ENCODE results near the gene PPARA.

PPARA gene

GRCh38 chr22:46273432-46274148, 123.3 kb downstream of the PPARA start:
- H3K27ac ChIP-seq (ENCODE audit: low read length), result no peak overlapping the region
- H3K4me1 ChIP-seq (ENCODE audit: control insufficient read depth, insufficient read depth, low read length), result no peaks in the 10 kb centered on the region
- no peaks in the 10 kb centered on the region for H3K27me3 ChIP-seq (ENCODE audit: control insufficient read depth, insufficient read depth, low read length)
- WGBS (ENCODE audit: insufficient coverage, insufficient read length), result no CpG with 5 or more reads among the region's 12 CpGs
- DNase-seq (ENCODE audit: low read depth, low spot score), result no peak
- H3K9me3 ChIP-seq (ENCODE audit: control insufficient read depth, insufficient read depth, low read length), result no peaks in the 10 kb centered on the region
- peaks cover 6% of the 10 kb centered on the region; the same call in 1 of the 2 replicates for H3K36me3 ChIP-seq (ENCODE audit: control insufficient read depth, insufficient read depth, low read length)
- no peak overlapping the region for H3K4me3 ChIP-seq (ENCODE audit: low read length)

GRCh38 chr22:46274381-46274780, 124.1 kb downstream of the PPARA start:
- Histone ChIP-seq H3K27ac (ENCODE audit: low read length) (no peak overlapping the region), H3K27me3 (ENCODE audit: control insufficient read depth, insufficient read depth, low read length) (no peaks in the 10 kb centered on the region), H3K4me3 (ENCODE audit: low read length) (no peak overlapping the region), H3K36me3 (ENCODE audit: control insufficient read depth, insufficient read depth, low read length) (peaks cover 14% of the 10 kb centered on the region; the same call in 1 of the 2 replicates), H3K9me3 (ENCODE audit: control insufficient read depth, insufficient read depth, low read length) (no peaks in the 10 kb centered on the region), H3K4me1 (ENCODE audit: control insufficient read depth, insufficient read depth, low read length) (no peaks in the 10 kb centered on the region)
- no peak for DNase-seq (ENCODE audit: low read depth, low spot score)
- no CpG with 5 or more reads among the region's 8 CpGs for WGBS (ENCODE audit: insufficient coverage, insufficient read length)

- no peak overlapping the region for H3K4me3 ChIP-seq (ENCODE audit: low read length)
- H3K9me3 ChIP-seq (ENCODE audit: control insufficient read depth, insufficient read depth, low read length), result no peaks in the 10 kb centered on the region
- peaks cover 16% of the 10 kb centered on the region; the same call in 1 of the 2 replicates for H3K36me3 ChIP-seq (ENCODE audit: control insufficient read depth, insufficient read depth, low read length)
- no peaks in the 10 kb centered on the region for H3K27me3 ChIP-seq (ENCODE audit: control insufficient read depth, insufficient read depth, low read length)
- no peak overlapping the region for H3K27ac ChIP-seq (ENCODE audit: low read length)
- no CpG with 5 or more reads among the region's 3 CpGs for WGBS (ENCODE audit: insufficient coverage, insufficient read length)
- H3K4me1 ChIP-seq (ENCODE audit: control insufficient read depth, insufficient read depth, low read length), result no peaks in the 10 kb centered on the region
- no peak for DNase-seq (ENCODE audit: low read depth, low spot score)
These were observed 125.3 kb downstream of the PPARA start for GRCh38 chr22:46275455-46276122.

GRCh38 chr22:46276563-46276962, 126.2 kb downstream of the PPARA start:
- no CpG with 5 or more reads among the region's 7 CpGs for WGBS (ENCODE audit: insufficient coverage, insufficient read length)
- peaks cover 16% of the 10 kb centered on the region; the same call in 1 of the 2 replicates for H3K36me3 ChIP-seq (ENCODE audit: control insufficient read depth, insufficient read depth, low read length)

GRCh38 chr22:46278656-46279645, 128.6 kb downstream of the PPARA start:
- no peaks in the 10 kb centered on the region for H3K27me3 ChIP-seq (ENCODE audit: control insufficient read depth, insufficient read depth, low read length)
- WGBS (ENCODE audit: insufficient coverage, insufficient read length), result no CpG with 5 or more reads among the region's 22 CpGs
- no peak for DNase-seq (ENCODE audit: low read depth, low spot score)
- peaks cover 12% of the 10 kb centered on the region; the same call in 1 of the 2 replicates for H3K36me3 ChIP-seq (ENCODE audit: control insufficient read depth, insufficient read depth, low read length)
- H3K9me3 ChIP-seq (ENCODE audit: control insufficient read depth, insufficient read depth, low read length), result no peaks in the 10 kb centered on the region
- H3K27ac ChIP-seq (ENCODE audit: low read length), result no peak overlapping the region
- H3K4me3 ChIP-seq (ENCODE audit: low read length), result no peak overlapping the region
- H3K4me1 ChIP-seq (ENCODE audit: control insufficient read depth, insufficient read depth, low read length), result no peaks in the 10 kb centered on the region

More at GRCh38 chr22:46276563-46276962, 126.2 kb downstream of the PPARA start:
- Histone ChIP-seq H3K27ac (ENCODE audit: low read length) (no peak overlapping the region), H3K27me3 (ENCODE audit: control insufficient read depth, insufficient read depth, low read length) (no peaks in the 10 kb centered on the region), H3K9me3 (ENCODE audit: control insufficient read depth, insufficient read depth, low read length) (no peaks in the 10 kb centered on the region), H3K4me1 (ENCODE audit: control insufficient read depth, insufficient read depth, low read length) (no peaks in the 10 kb centered on the region), H3K4me3 (ENCODE audit: low read length) (no peak overlapping the region)
- no peak for DNase-seq (ENCODE audit: low read depth, low spot score)

DNA sequence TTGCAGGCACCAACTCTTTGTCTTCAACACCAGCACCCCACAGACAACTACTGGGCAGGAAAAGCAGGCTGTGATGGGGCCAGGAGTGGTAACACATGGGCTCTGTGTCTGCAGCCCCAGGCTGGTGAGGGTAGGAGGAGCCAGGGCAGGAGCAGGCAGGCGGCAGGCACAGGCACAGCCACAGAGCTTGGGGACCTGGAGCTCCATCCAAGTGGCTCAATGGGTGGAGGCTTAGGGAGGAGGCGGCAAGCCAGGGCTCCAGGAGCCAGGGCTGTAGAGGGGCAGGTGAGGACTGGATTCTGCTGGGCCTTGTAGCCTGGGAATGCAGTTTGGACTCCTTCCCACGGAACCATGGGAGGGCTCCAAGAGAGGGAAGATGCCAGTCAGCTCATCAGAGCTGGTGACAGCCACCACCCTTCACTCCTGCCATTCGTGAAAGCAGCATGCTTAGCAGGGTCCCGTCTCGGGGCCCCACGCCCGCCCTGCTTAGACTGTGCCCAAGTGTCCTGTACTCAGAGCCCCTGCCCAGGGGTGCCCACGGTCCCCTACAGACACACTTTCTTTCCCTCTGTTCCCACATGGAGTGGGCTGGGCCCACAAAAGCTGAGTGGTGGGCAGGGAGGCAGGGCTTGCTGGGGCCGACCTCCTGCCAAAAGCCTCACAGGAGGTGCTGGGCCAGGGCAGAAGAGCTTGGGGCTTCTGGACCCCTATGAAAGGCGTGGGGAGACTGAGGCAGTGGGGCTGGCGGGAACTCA, 129.9 kb downstream of the PPARA start:
- Histone ChIP-seq H3K27me3 (ENCODE audit: control insufficient read depth, insufficient read depth, low read length) (no peaks in the 10 kb centered on the region), H3K4me3 (ENCODE audit: low read length) (no peak overlapping the region), H3K9me3 (ENCODE audit: control insufficient read depth, insufficient read depth, low read length) (no peaks in the 10 kb centered on the region), H3K36me3 (ENCODE audit: control insufficient read depth, insufficient read depth, low read length) (peaks cover 12% of the 10 kb centered on the region; the same call in 1 of the 2 replicates), H3K4me1 (ENCODE audit: control insufficient read depth, insufficient read depth, low read length) (no peaks in the 10 kb centered on the region), H3K27ac (ENCODE audit: low read length) (no peak overlapping the region)
- no peak for DNase-seq (ENCODE audit: low read depth, low spot score)
- no CpG with 5 or more reads among the region's 12 CpGs for WGBS (ENCODE audit: insufficient coverage, insufficient read length)

- DNase-seq (ENCODE audit: low read depth, low spot score), result no peak
- no peak overlapping the region for H3K27ac ChIP-seq (ENCODE audit: low read length)
- H3K9me3 ChIP-seq (ENCODE audit: control insufficient read depth, insufficient read depth, low read length), result no peaks in the 10 kb centered on the region
- H3K4me3 ChIP-seq (ENCODE audit: low read length), result no peak overlapping the region
- H3K27me3 ChIP-seq (ENCODE audit: control insufficient read depth, insufficient read depth, low read length), result no peaks in the 10 kb centered on the region
- no peaks in the 10 kb centered on the region for H3K4me1 ChIP-seq (ENCODE audit: control insufficient read depth, insufficient read depth, low read length)
- H3K36me3 ChIP-seq (ENCODE audit: control insufficient read depth, insufficient read depth, low read length), result peaks cover 10% of the 10 kb centered on the region; the same call in 1 of the 2 replicates
- no CpG with 5 or more reads among the region's 19 CpGs for WGBS (ENCODE audit: insufficient coverage, insufficient read length)
These were observed 130.8 kb downstream of the PPARA start for GRCh38 chr22:46280999-46281623.

- Histone ChIP-seq H3K27me3 (ENCODE audit: control insufficient read depth, insufficient read depth, low read length) (no peaks in the 10 kb centered on the region), H3K36me3 (ENCODE audit: control insufficient read depth, insufficient read depth, low read length) (peaks cover 10% of the 10 kb centered on the region; the same call in 1 of the 2 replicates), H3K27ac (ENCODE audit: low read length) (no peak overlapping the region), H3K4me1 (ENCODE audit: control insufficient read depth, insufficient read depth, low read length) (no peaks in the 10 kb centered on the region), H3K4me3 (ENCODE audit: low read length) (no peak overlapping the region), H3K9me3 (ENCODE audit: control insufficient read depth, insufficient read depth, low read length) (no peaks in the 10 kb centered on the region)
- DNase-seq (ENCODE audit: low read depth, low spot score), result no peak
- WGBS (ENCODE audit: insufficient coverage, insufficient read length), result no CpG with 5 or more reads among the region's 13 CpGs
These were observed 131.7 kb downstream of the PPARA start for GRCh38 chr22:46281866-46282678.

DNA sequence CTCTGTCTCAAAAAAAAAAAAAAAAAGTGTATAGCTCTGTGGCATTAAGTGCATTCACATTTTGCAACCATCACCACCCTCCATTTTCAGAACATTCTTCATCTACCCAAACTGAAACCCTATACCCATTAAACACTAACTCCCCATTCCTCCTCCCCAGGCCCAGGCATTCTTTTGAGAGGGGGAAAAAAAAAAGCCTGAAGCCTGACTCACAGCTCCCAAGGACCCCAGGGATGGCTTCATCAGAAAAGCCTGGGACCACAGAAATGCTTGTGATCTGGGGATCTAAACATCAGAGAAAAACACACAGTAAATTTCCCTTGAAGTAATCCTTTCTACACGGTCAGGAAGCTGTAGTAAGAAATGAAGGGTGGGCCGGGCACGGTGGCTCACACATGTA, 135.7 kb downstream of the PPARA start:
- DNase-seq (ENCODE audit: low read depth, low spot score), result no peak
- Histone ChIP-seq H3K27ac (ENCODE audit: low read length) (no peak overlapping the region), H3K27me3 (ENCODE audit: control insufficient read depth, insufficient read depth, low read length) (no peaks in the 10 kb centered on the region), H3K4me1 (ENCODE audit: control insufficient read depth, insufficient read depth, low read length) (no peaks in the 10 kb centered on the region), H3K9me3 (ENCODE audit: control insufficient read depth, insufficient read depth, low read length) (no peaks in the 10 kb centered on the region), H3K36me3 (ENCODE audit: control insufficient read depth, insufficient read depth, low read length) (no peaks in the 10 kb centered on the region; the same call in 1 of the 2 replicates), H3K4me3 (ENCODE audit: low read length) (no peak overlapping the region)
- WGBS (ENCODE audit: insufficient coverage, insufficient read length), result no CpG with 5 or more reads among the region's 3 CpGs
